Measurements from ENCODE around the gene FXYD4.
"Not testable (repeated sequence)": the region's sequence is repeated elsewhere in the genome, so short reads cannot be mapped to it uniquely, and the experiment has no call there.

The FXYD4 gene

GRCh38 chr10:43421201-43421507, 49.7 kb downstream of the FXYD4 start:
- no peak for DNase-seq

- DNase-seq: no peak
These were observed 50.1 kb downstream of the FXYD4 start for GRCh38 chr10:43421519-43421918.

GRCh38 chr10:43421944-43422343, 50.5 kb downstream of the FXYD4 start:
- not testable (repeated sequence) for DNase-seq

DNA sequence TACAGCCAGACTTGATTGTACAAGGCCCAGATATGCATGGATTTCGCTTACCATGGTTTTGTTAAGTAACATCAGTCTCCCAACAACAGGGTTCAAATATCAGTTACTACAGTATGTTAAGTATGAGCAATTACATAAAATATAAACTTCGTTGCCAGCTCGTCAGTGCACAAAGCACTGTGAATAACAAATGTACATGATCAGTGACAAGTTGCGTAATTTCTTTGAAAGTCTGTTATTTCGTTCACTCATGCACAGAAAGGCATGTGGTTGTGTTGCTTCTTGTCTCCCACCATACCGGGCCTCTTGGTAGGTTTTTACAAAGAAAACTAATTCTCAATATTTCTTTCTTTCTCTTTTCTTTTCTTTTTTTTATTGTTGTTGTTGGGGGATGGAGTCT, 53.0 kb downstream of the FXYD4 start:
- DNase-seq: no peak

Measured in stimulated activated CD8-positive, alpha-beta memory T cell treated with anti-CD3 and anti-CD28 coated beads, Interleukin-4, amount 100 ng/mL, for 48 hours (primary cell).